ENCODE results near the gene ZNF710.

DNA sequence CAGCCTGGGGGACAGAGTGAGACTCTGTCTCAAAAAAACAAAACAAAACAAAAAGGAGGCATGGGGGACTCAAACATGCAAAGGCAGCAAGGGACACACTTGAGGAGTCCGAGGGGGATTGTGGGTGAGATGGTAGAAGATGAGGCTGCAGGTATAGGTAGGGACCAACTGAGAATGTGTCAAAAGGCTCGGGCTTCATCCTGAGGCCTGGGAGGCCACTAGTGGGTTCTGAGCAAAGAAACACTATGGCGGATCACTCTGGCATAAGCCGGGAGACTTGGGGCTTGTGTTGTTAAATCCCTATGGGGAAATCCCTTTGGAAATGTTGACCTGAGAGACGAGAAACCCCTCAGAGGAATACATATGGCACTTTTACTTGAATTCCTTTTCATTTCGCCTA lies 21.2 kb downstream of the ZNF710 start:
- TF ChIP-seq, protein P1, sequence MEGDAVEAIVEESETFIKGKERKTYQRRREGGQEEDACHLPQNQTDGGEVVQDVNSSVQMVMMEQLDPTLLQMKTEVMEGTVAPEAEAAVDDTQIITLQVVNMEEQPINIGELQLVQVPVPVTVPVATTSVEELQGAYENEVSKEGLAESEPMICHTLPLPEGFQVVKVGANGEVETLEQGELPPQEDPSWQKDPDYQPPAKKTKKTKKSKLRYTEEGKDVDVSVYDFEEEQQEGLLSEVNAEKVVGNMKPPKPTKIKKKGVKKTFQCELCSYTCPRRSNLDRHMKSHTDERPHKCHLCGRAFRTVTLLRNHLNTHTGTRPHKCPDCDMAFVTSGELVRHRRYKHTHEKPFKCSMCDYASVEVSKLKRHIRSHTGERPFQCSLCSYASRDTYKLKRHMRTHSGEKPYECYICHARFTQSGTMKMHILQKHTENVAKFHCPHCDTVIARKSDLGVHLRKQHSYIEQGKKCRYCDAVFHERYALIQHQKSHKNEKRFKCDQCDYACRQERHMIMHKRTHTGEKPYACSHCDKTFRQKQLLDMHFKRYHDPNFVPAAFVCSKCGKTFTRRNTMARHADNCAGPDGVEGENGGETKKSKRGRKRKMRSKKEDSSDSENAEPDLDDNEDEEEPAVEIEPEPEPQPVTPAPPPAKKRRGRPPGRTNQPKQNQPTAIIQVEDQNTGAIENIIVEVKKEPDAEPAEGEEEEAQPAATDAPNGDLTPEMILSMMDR (IDR thresholded peaks at IDR 0.05): no peak
- TF ChIP-seq POLR2A (IDR thresholded peaks at IDR 0.05): no peak

Data from testis (tissue), 2 donors.